HepG2 (cell line): ENCODE results near the gene TRMT1. TPM values are rescaled to one million over a fixed set of nuclear protein-coding genes. Genes with fewer than 3 reads are reported as not detected.

Experiments
- ATF5 ChIP-seq: sonication (generic); formaldehyde crosslinking; IDR thresholded peaks from 2 replicates; pipeline ENCODE4 v1.4.0; 2020; ENCODE audit warnings: mild to moderate bottlenecking, low read depth, missing genetic modification reagents
- DR1 ChIP-seq: sonication (generic); formaldehyde crosslinking; IDR thresholded peaks from 2 replicates; pipeline ENCODE4 v1.8.0; 2021; ENCODE audit warnings: mild to moderate bottlenecking, missing genetic modification reagents, inconsistent platforms
- HMGXB4 ChIP-seq, 2 experiments: sonication (generic) in 1 of 2; formaldehyde crosslinking in 1 of 2; IDR thresholded peaks; 2 replicates each; pipeline versions ENCODE4 v1.4.0 to v1.6.1; 2018 to 2020; ENCODE audit warnings: missing genetic modification reagents in 2 of 2, borderline replicate concordance in 1 of 2, low read depth in 1 of 2, mild to moderate bottlenecking in 1 of 2, missing biosample characterization in 1 of 2
- MTERF4 ChIP-seq: sonication (generic); formaldehyde crosslinking; IDR thresholded peaks from 2 replicates; pipeline ENCODE4 v1.8.0; 2023; ENCODE audit warnings: mild to moderate bottlenecking, missing genetic modification reagents
- PLRG1 ChIP-seq: fragments of 450-650 bp; conservative IDR thresholded peaks from 2 replicates; pipeline ENCODE4 v1.6.1; 2016
- RAD51 ChIP-seq: fragments of 450-650 bp; IDR thresholded peaks from 2 replicates; pipeline ENCODE4 v1.6.1; 2016; ENCODE audit warnings: borderline replicate concordance
- RFX5 ChIP-seq: IDR thresholded peaks from 2 replicates; pipeline ENCODE4 v1.6.1; 2011; ENCODE audit warnings: low read depth, low read length, improper control_type of control experiment
- RFXAP ChIP-seq: sonication (generic); formaldehyde crosslinking; IDR thresholded peaks from 2 replicates; pipeline ENCODE4 v1.4.0; 2020; ENCODE audit warnings: missing genetic modification reagents, borderline replicate concordance
- SP140L ChIP-seq: sonication (generic); formaldehyde crosslinking; IDR thresholded peaks from 2 replicates; pipeline ENCODE4 v1.4.0; 2020; ENCODE audit warnings: missing genetic modification reagents, borderline replicate concordance
- TRIM22 ChIP-seq: fragments of 450-650 bp; IDR thresholded peaks from 2 replicates; pipeline ENCODE4 v1.6.1; 2017
- XRCC5 ChIP-seq: fragments of 200-400 bp; formaldehyde crosslinking; optimal IDR thresholded peaks from 2 replicates; pipeline ENCODE3; 2017; ENCODE audit warnings: mild to moderate bottlenecking, low read length
- ZBED4 ChIP-seq: sonication (generic); formaldehyde crosslinking; IDR thresholded peaks from 2 replicates; pipeline ENCODE4 v1.4.0; 2020; ENCODE audit warnings: missing genetic modification reagents, borderline replicate concordance
- ZBTB42 ChIP-seq: sonication (generic); formaldehyde crosslinking; IDR thresholded peaks from 2 replicates; pipeline ENCODE4 v1.5.0; 2020; ENCODE audit warnings: mild to moderate bottlenecking, missing genetic modification reagents
- ZKSCAN8 ChIP-seq: IDR thresholded peaks from 2 replicates; pipeline ENCODE4 v1.6.1; 2016; ENCODE audit warnings: borderline replicate concordance, missing genetic modification reagents, missing compliant biosample characterization
- ZNF296 ChIP-seq: sonication (generic); formaldehyde crosslinking; conservative IDR thresholded peaks from 2 replicates; pipeline ENCODE4 v1.5.0; 2020; ENCODE audit warnings: mild to moderate bottlenecking, missing genetic modification reagents
- ZNF326 ChIP-seq: sonication (generic); formaldehyde crosslinking; IDR thresholded peaks from 2 replicates; pipeline ENCODE4 v1.4.0; 2020; ENCODE audit warnings: missing genetic modification reagents, borderline replicate concordance
- ZNF615 ChIP-seq: sonication (generic); formaldehyde crosslinking; IDR thresholded peaks from 2 replicates; pipeline ENCODE4 v1.5.0; 2020; ENCODE audit warnings: mild to moderate bottlenecking, missing genetic modification reagents, borderline replicate concordance
- ZNF737 ChIP-seq: sonication (generic); formaldehyde crosslinking; IDR thresholded peaks from 2 replicates; pipeline ENCODE4 v1.5.0; 2020; ENCODE audit warnings: missing genetic modification reagents, mild to moderate bottlenecking, borderline replicate concordance
- ZNF775 ChIP-seq: sonication (generic); formaldehyde crosslinking; IDR thresholded peaks from 2 replicates; pipeline ENCODE4 v1.4.0; 2020; ENCODE audit warnings: missing genetic modification reagents, mild to moderate bottlenecking, moderate library complexity, borderline replicate concordance
- ZNF784 ChIP-seq: sonication (generic); formaldehyde crosslinking; IDR thresholded peaks from 2 replicates; pipeline ENCODE4 v1.5.1; 2020; ENCODE audit warnings: missing genetic modification reagents, mild to moderate bottlenecking, borderline replicate concordance
- polyA plus RNA-seq, 8 experiments: library from polyadenylated mRNA; depleted of rRNA in 3 of 8; stranded (reverse) in 7 of 8; unstranded in 1 of 8; fragments of >200 nt; fragmentation: Illumina TruSeq in 4 of 8; extraction: Trizol in 4 of 8; gene quantifications; 2 replicates each; pipeline versions ENCODE4 v1.2.1 to v1.2.3, GENCODE V29; 2011 to 2016; ENCODE audit warnings: low read depth in 4 of 8, missing spikeins in 1 of 8, mixed read lengths in 1 of 8; ENCODE audit not compliant: insufficient read depth in 1 of 8
- total RNA-seq, 5 experiments: library from RNA; depleted of rRNA; stranded (reverse); fragments of >200 nt; fragmentation: Illumina TruSeq; extraction: Trizol; gene quantifications; 2 replicates each; pipeline ENCODE4 v1.2.3, GENCODE V29; 2016; ENCODE audit warnings: low read depth in 1 of 5

The TRMT1 gene
- total and polyA plus RNA-seq, 2 of the 13 experiments (the other 11 are each of a cell fraction or from before 2014, with no cell fraction given), result 35.5 to 44.1 TPM

- TF ChIP-seq ZNF615 (CRISPR knock-in tag) (no peak), HMGXB4 (CRISPR knock-in tag; IDR thresholded peaks at IDR 0.05; ENCODE audit: borderline replicate concordance in 1 of 2, low read depth in 1 of 2) (no peak; a peak in 2 of 4 replicates), MTERF4 (CRISPR knock-in tag) (no peak), ZNF775 (CRISPR knock-in tag) (no peak), RFX5 (no peak), DR1 (no peak), RAD51 (no peak), ZNF784 (CRISPR knock-in tag) (no peak), RFXAP (CRISPR knock-in tag) (peak; percentile 19; the same call in 1 of the 2 replicates), ATF5 (CRISPR knock-in tag) (no peak), ZBTB42 (no peak), ZNF296 (no peak), SP140L (no peak), ZNF326 (CRISPR knock-in tag) (no peak), ZNF737 (CRISPR knock-in tag) (no peak), XRCC5 (peak; percentile 99), PLRG1 (no peak), TRIM22 (no peak), ZKSCAN8 (CRISPR knock-in tag) (0 out of 2 replicates have a peak, but pooled peaks have one; percentile 17), ZBED4 (CRISPR knock-in tag) (no peak)
Measured at GRCh38 chr19:13117772-13118423, 1.4 kb upstream of the TRMT1 start, which contains the start of gene NACC1 (continued).
